ENCODE results near the gene DMD. TPM values are rescaled to one million over a fixed set of nuclear protein-coding genes. Genes with fewer than 3 reads are reported as not detected.

The DMD gene
- polyA plus RNA-seq, 4 donors: 1.6 to 11.6 (median 2.9) TPM

DNA sequence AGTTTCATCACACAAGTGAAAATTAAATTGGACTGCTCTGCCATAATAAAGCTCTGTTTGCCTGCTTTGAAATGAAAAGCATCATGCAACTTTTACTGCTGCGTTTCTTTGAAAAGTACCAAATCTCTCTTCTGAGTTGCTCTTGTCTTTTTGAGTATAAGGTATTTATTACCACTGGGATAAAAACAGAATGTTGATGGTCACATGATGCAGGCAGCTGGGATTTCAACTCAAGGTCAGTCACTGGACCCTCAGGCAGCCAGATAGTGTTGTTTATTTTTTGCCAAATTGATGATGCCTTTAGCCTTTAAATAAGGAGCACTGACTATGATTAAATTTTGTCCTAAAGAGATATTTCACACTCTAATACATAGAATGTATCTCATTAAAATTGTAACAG, 32.7 kb downstream of the DMD start:
- Histone ChIP-seq H3K27me3 (ENCODE audit: control insufficient read depth in 3 of 3, insufficient read depth in 3 of 3, low read length in 3 of 3) (no peaks in the 10 kb centered on the region), H3K4me1 (ENCODE audit: control insufficient read depth in 3 of 3, insufficient read depth in 2 of 3, low read depth in 1 of 3, low read length in 2 of 3) (no peaks in the 10 kb centered on the region), H3K36me3 (ENCODE audit: control insufficient read depth in 3 of 3, insufficient read depth in 2 of 3, low read depth in 1 of 3, low read length in 3 of 3) (no peaks in the 10 kb centered on the region), H3K27ac (ENCODE audit: low read depth in 1 of 3, low read length in 2 of 3) (no peak overlapping the region), H3K9me3 (ENCODE audit: control insufficient read depth in 2 of 2, insufficient read depth in 1 of 2, low read depth in 1 of 2, low read length in 1 of 2) (no peaks in the 10 kb centered on the region), H3K4me3 (ENCODE audit: low read depth in 1 of 3, low read length in 3 of 3) (no peak overlapping the region)
- DNase-seq (no peak), FAIRE-seq (no peak)
- WGBS, 3 donors: 58 to 76% (median 64%) methylated on average over 1 of the region's 1 CpG

DNA sequence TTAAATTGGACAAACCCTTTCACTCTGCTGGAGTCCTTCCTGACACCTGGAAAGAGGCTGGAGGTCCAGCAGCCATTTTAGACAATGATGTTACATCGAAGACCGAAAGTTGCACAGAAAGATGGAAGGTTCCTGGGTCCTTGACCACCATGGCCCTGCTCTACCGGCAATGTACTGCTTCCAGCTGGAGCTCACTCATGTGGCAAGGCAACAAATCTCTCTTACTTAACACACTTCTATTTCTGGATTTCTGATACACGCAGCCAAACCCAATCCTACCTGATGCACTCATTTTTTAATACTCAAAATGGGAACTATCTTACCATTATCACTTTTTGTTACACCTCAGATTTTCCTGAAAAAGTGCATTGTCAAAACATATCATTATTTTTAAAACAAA, 33.1 kb downstream of the DMD start:
- DNase-seq (no peak), FAIRE-seq (no peak)
- 91 to 93% (median 92%) methylated on average over 4 of the region's 4 CpGs for WGBS, 3 donors
- Histone ChIP-seq H3K4me1 (ENCODE audit: control insufficient read depth in 3 of 3, insufficient read depth in 2 of 3, low read depth in 1 of 3, low read length in 2 of 3) (no peaks in the 10 kb centered on the region), H3K36me3 (ENCODE audit: control insufficient read depth in 3 of 3, insufficient read depth in 2 of 3, low read depth in 1 of 3, low read length in 3 of 3) (no peaks in the 10 kb centered on the region), H3K4me3 (ENCODE audit: low read depth in 1 of 3, low read length in 3 of 3) (no peak overlapping the region), H3K27ac (ENCODE audit: low read depth in 1 of 3, low read length in 2 of 3) (no peak overlapping the region), H3K27me3 (ENCODE audit: control insufficient read depth in 3 of 3, insufficient read depth in 3 of 3, low read length in 3 of 3) (no peaks in the 10 kb centered on the region), H3K9me3 (ENCODE audit: control insufficient read depth in 2 of 2, insufficient read depth in 1 of 2, low read depth in 1 of 2, low read length in 1 of 2) (no peaks in the 10 kb centered on the region)

DNA sequence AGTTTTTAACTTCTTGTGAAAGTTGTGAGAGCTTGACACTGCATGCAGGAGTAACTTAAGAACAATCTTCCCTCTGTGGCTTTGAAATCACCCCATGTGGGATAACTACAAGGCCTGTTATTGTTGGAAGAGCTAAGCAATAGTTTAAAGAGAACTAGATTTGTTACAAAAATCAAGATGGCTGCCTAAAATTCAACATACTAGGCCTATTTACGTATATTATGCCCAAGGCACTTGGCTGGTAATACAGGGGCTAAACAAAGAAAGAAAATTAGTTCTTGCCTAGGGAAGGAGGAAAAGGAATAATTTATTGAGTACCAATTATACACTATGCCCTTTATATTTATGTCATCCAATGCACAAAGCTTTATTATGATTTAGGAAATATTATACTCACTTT, 36.1 kb downstream of the DMD start:
- no peak overlapping the region for H3K27ac ChIP-seq (ENCODE audit: low read depth in 1 of 3, low read length in 2 of 3)
- DNase-seq (no peak), FAIRE-seq (no peak)
- WGBS, 3 donors: 84 to 93% (median 91%) methylated on average over 1 of the region's 1 CpG
- H3K9me3 ChIP-seq (ENCODE audit: control insufficient read depth in 2 of 2, insufficient read depth in 1 of 2, low read depth in 1 of 2, low read length in 1 of 2): no peaks in the 10 kb centered on the region
- no peaks in the 10 kb centered on the region for H3K36me3 ChIP-seq (ENCODE audit: control insufficient read depth in 3 of 3, insufficient read depth in 2 of 3, low read depth in 1 of 3, low read length in 3 of 3)
- H3K4me1 ChIP-seq (ENCODE audit: control insufficient read depth in 3 of 3, insufficient read depth in 2 of 3, low read depth in 1 of 3, low read length in 2 of 3): no peaks in the 10 kb centered on the region
- H3K4me3 ChIP-seq (ENCODE audit: low read depth in 1 of 3, low read length in 3 of 3): no peak overlapping the region
- H3K27me3 ChIP-seq (ENCODE audit: control insufficient read depth in 3 of 3, insufficient read depth in 3 of 3, low read length in 3 of 3): no peaks in the 10 kb centered on the region

DNA sequence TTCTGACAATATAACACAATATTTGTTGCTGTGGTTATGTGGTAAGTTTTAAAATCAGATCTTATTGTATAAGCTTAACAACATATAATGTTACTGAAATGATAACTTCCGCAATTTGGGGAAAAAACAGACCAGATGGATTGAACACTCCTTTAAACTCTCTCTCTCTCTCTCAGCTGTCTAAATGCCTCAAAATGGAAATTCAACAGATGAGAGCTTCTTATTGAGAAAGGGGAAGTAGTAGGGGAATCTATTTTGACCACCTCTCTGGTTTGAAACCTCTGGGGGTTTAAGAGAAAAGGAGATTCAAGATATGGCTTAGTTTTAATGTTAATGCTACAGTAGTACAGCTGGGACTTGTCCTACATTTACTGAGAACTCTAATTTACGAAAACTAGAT, 40.3 kb downstream of the DMD start:
- DNase-seq: no peak
- FAIRE-seq: no peak
- Histone ChIP-seq H3K9me3 (ENCODE audit: control insufficient read depth in 2 of 2, insufficient read depth in 1 of 2, low read depth in 1 of 2, low read length in 1 of 2) (no peaks in the 10 kb centered on the region), H3K4me1 (ENCODE audit: control insufficient read depth in 3 of 3, insufficient read depth in 2 of 3, low read depth in 1 of 3, low read length in 2 of 3) (no peaks in the 10 kb centered on the region), H3K36me3 (ENCODE audit: control insufficient read depth in 3 of 3, insufficient read depth in 2 of 3, low read depth in 1 of 3, low read length in 3 of 3) (no peaks in the 10 kb centered on the region), H3K27ac (ENCODE audit: low read depth in 1 of 3, low read length in 2 of 3) (no peak overlapping the region), H3K27me3 (ENCODE audit: control insufficient read depth in 3 of 3, insufficient read depth in 3 of 3, low read length in 3 of 3) (no peaks in the 10 kb centered on the region), H3K4me3 (ENCODE audit: low read depth in 1 of 3, low read length in 3 of 3) (no peak overlapping the region)
- WGBS, 3 donors: 63 to 81% (median 70%) methylated on average over 2 of the region's 2 CpGs

DNA sequence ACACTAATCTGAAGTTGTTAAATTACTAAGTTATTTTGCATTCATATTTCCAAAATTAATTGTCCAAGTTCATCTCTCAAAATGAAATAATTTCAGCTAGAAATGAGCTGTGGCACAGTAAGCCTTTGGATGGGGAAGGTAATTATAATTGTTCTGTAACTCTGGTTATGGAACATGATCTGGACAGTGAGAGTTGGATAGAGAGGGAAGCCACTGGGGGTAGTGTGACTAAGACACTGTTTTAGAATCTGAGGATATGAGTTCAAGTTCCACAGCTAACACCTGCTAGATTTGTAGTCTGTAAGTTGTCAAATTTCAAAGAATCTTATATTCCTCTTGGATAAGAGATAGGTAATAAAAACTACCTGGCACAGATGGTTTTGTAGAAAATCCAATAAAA, 49.5 kb downstream of the DMD start:
- no peaks in the 10 kb centered on the region for H3K9me3 ChIP-seq (ENCODE audit: control insufficient read depth in 2 of 2, insufficient read depth in 1 of 2, low read depth in 1 of 2, low read length in 1 of 2)
- FAIRE-seq (no peak), DNase-seq (no peak)
- no peaks in the 10 kb centered on the region for H3K36me3 ChIP-seq (ENCODE audit: control insufficient read depth in 3 of 3, insufficient read depth in 2 of 3, low read depth in 1 of 3, low read length in 3 of 3)
- no peak overlapping the region for H3K4me3 ChIP-seq (ENCODE audit: low read depth in 1 of 3, low read length in 3 of 3)
- H3K4me1 ChIP-seq (ENCODE audit: control insufficient read depth in 3 of 3, insufficient read depth in 2 of 3, low read depth in 1 of 3, low read length in 2 of 3): no peaks in the 10 kb centered on the region
- no peaks in the 10 kb centered on the region for H3K27me3 ChIP-seq (ENCODE audit: control insufficient read depth in 3 of 3, insufficient read depth in 3 of 3, low read length in 3 of 3)
- no peak overlapping the region for H3K27ac ChIP-seq (ENCODE audit: low read depth in 1 of 3, low read length in 2 of 3)

DNA sequence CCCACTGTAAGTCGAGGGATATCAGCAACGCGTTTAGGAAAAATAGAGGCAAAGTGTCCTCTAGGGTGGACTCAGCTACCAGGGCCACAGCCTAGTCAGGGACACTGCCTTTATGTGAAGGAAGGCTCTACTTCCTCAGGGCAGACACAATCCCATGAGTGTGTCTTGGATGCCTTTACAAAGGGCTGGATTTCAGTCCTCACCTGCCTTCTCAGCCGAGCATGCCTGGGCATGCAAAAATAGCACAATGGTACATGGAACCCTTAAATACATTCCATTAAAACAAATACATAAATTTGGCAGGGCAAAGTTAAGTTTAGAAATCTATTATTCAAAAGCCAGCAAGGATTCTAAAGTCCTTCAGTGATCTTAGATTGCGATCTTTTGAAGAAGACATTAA, 51.1 kb downstream of the DMD start:
- 90 to 92% (median 92%) methylated on average over 5 of the region's 5 CpGs for WGBS, 3 donors
- FAIRE-seq (no peak), DNase-seq (no peak)
- Histone ChIP-seq H3K9me3 (ENCODE audit: control insufficient read depth in 2 of 2, insufficient read depth in 1 of 2, low read depth in 1 of 2, low read length in 1 of 2) (no peaks in the 10 kb centered on the region), H3K4me1 (ENCODE audit: control insufficient read depth in 3 of 3, insufficient read depth in 2 of 3, low read depth in 1 of 3, low read length in 2 of 3) (no peaks in the 10 kb centered on the region), H3K4me3 (ENCODE audit: low read depth in 1 of 3, low read length in 3 of 3) (no peak overlapping the region), H3K27me3 (ENCODE audit: control insufficient read depth in 3 of 3, insufficient read depth in 3 of 3, low read length in 3 of 3) (no peaks in the 10 kb centered on the region), H3K27ac (ENCODE audit: low read depth in 1 of 3, low read length in 2 of 3) (no peak overlapping the region), H3K36me3 (ENCODE audit: control insufficient read depth in 3 of 3, insufficient read depth in 2 of 3, low read depth in 1 of 3, low read length in 3 of 3) (no peaks in the 10 kb centered on the region)

DNA sequence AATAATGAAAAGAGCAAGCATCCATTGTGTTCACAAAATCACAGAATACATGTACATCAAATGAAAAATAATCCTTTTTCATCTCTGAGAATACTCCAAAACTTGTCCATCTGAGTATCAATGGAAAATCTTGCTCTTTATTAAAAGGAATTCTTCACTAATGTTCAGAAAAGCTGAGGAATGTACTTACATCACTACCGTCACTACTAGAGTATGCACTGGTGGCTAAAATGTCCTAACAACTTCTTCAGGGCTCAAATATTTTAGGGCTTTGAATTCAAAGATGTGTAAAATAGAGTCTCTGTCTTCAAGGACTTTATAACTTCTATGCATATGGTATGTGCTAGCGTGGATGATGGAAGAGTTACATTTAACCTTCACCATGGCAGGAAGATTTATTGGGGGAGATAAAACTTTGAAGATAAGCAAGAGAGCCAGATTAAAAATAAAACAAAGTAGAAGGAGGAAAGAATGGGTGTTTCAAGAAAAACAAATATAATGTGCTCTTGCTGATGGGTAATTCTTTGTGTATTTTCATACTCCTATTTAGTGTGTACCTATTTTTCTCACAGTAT, 55.1 kb downstream of the DMD start:
- Histone ChIP-seq H3K4me3 (ENCODE audit: low read depth in 1 of 3, low read length in 3 of 3) (no peak overlapping the region), H3K36me3 (ENCODE audit: control insufficient read depth in 3 of 3, insufficient read depth in 2 of 3, low read depth in 1 of 3, low read length in 3 of 3) (no peaks in the 10 kb centered on the region), H3K27ac (ENCODE audit: low read depth in 1 of 3, low read length in 2 of 3) (no peak overlapping the region), H3K4me1 (ENCODE audit: control insufficient read depth in 3 of 3, insufficient read depth in 2 of 3, low read depth in 1 of 3, low read length in 2 of 3) (no peaks in the 10 kb centered on the region), H3K27me3 (ENCODE audit: control insufficient read depth in 3 of 3, insufficient read depth in 3 of 3, low read length in 3 of 3) (no peaks in the 10 kb centered on the region), H3K9me3 (ENCODE audit: control insufficient read depth in 2 of 2, insufficient read depth in 1 of 2, low read depth in 1 of 2, low read length in 1 of 2) (no peaks in the 10 kb centered on the region)
- DNase-seq (no peak), FAIRE-seq (no peak)
- 16 to 50% (median 36%) methylated on average over 2 of the region's 2 CpGs for WGBS, 3 donors

DNA sequence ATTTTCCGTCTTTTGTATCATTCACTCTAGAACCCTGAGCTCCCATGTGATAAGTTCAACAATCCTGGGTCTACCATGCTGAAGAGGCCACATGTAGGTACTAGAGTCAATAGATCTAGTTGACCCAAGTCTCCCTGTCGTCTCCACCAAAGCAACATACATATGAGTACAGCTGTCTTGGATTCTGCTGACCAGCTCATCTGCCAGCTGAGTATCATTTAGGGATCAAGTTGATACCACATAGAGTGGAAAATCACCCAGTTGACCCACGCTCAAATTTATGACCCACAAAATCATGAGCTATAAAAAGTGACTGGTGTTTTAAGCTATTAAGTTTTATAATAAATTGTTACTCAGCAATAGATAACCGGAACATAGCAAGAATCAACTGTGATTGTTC, 61.8 kb downstream of the DMD start:
- WGBS, 3 donors: 66 to 92% (median 76%) methylated on average over 3 to 4 of the region's 4 CpGs
- Histone ChIP-seq H3K27ac (ENCODE audit: low read depth in 1 of 3, low read length in 2 of 3) (no peak overlapping the region), H3K4me3 (ENCODE audit: low read depth in 1 of 3, low read length in 3 of 3) (no peak overlapping the region), H3K27me3 (ENCODE audit: control insufficient read depth in 3 of 3, insufficient read depth in 3 of 3, low read length in 3 of 3) (no peaks in the 10 kb centered on the region), H3K9me3 (ENCODE audit: control insufficient read depth in 2 of 2, insufficient read depth in 1 of 2, low read depth in 1 of 2, low read length in 1 of 2) (no peaks in the 10 kb centered on the region), H3K4me1 (ENCODE audit: control insufficient read depth in 3 of 3, insufficient read depth in 2 of 3, low read depth in 1 of 3, low read length in 2 of 3) (no peaks in the 10 kb centered on the region), H3K36me3 (ENCODE audit: control insufficient read depth in 3 of 3, insufficient read depth in 2 of 3, low read depth in 1 of 3, low read length in 3 of 3) (no peaks in the 10 kb centered on the region)
- FAIRE-seq: no peak
- DNase-seq: no peak

DNA sequence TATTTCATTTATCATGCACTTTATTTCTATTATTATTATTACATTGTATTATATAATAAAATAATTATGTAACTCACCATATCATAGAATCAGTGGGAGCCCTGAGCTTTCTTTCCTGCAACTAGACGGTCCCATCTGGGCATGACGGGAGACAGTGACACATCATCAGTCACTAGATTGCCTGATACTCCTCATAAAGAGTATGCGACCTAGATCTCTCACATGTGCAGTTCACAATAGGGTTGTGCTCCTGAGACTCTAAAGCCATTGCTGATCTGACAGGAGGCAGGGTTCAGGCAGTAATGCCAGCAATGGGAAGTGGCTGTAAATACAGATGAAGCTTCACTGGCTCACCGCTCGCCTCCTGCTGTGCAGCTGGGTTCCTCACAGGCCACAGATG, 62.3 kb downstream of the DMD start:
- H3K9me3 ChIP-seq (ENCODE audit: control insufficient read depth in 2 of 2, insufficient read depth in 1 of 2, low read depth in 1 of 2, low read length in 1 of 2): no peaks in the 10 kb centered on the region
- H3K4me1 ChIP-seq (ENCODE audit: control insufficient read depth in 3 of 3, insufficient read depth in 2 of 3, low read depth in 1 of 3, low read length in 2 of 3): no peaks in the 10 kb centered on the region
- H3K36me3 ChIP-seq (ENCODE audit: control insufficient read depth in 3 of 3, insufficient read depth in 2 of 3, low read depth in 1 of 3, low read length in 3 of 3): no peaks in the 10 kb centered on the region
- no peak overlapping the region for H3K27ac ChIP-seq (ENCODE audit: low read depth in 1 of 3, low read length in 2 of 3)
- no peaks in the 10 kb centered on the region for H3K27me3 ChIP-seq (ENCODE audit: control insufficient read depth in 3 of 3, insufficient read depth in 3 of 3, low read length in 3 of 3)
- DNase-seq (no peak), FAIRE-seq (no peak)
- no peak overlapping the region for H3K4me3 ChIP-seq (ENCODE audit: low read depth in 1 of 3, low read length in 3 of 3)
- WGBS, 3 donors: 84 to 89% (median 88%) methylated on average over 5 of the region's 5 CpGs

All from small intestine (tissue), 7 donors.